Measurements from ENCODE around the gene SND1.

DNA sequence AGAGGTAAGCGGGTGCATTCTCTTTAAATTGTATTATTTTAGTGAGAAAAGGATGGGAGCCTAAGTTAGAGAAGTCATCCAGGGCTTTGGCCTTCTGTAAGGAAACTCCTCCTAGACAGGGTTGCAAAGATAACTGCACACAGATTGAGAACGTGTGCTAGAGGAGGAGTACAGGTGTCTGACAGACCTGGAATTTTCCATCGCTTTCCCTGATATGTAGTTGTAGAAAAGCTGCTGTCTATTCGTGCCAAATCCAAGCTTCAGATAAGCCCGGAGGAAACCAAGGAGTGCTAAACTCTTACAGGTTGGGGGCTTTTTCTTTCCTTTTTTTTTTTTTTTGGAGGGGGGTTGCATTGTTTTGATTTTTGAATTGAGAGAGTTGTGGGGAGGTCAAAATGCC, 356.1 kb downstream of the SND1 start:
- TF ChIP-seq CEBPB (IDR thresholded peaks at IDR 0.05) (no peak), TAF1 (IDR thresholded peaks at IDR 0.05; ENCODE audit: low read depth) (no peak), TEAD4 (IDR thresholded peaks at IDR 0.05) (no peak), ZBTB7A (IDR thresholded peaks at IDR 0.05; ENCODE audit: low read depth) (no peak)
- TF ChIP-seq, protein P1, sequence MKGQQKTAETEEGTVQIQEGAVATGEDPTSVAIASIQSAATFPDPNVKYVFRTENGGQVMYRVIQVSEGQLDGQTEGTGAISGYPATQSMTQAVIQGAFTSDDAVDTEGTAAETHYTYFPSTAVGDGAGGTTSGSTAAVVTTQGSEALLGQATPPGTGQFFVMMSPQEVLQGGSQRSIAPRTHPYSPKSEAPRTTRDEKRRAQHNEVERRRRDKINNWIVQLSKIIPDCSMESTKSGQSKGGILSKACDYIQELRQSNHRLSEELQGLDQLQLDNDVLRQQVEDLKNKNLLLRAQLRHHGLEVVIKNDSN (IDR thresholded peaks at IDR 0.05) = no peak

All from Ishikawa (cell line).